Activated CD4-positive, alpha-beta T cell treated with anti-CD3 and anti-CD28 coated beads, Interleukin-10, Interleukin-2, amounts not matched to agents 100 ng/mL and 50 ng/mL, durations not matched to agents 16 hours and 8 hours (primary cell): ENCODE results near the gene HBE1.
"Not testable (repeated sequence)": the region's sequence is repeated elsewhere in the genome, so short reads cannot be mapped to it uniquely, and the experiment has no call there.

ENCODE experiments used
- DNase-seq: peaks from one replicate; pipeline ENCODE4 v3.0.0-alpha.2; 2020

The HBE1 gene

GRCh38 chr11:5269715-5270147, at the start of gene HBE1:
Gene HBE1 (minus strand): TSS chr11:5269945. CDS start chr11:5269890, 55 bp downstream.
- no peak for DNase-seq

DNA sequence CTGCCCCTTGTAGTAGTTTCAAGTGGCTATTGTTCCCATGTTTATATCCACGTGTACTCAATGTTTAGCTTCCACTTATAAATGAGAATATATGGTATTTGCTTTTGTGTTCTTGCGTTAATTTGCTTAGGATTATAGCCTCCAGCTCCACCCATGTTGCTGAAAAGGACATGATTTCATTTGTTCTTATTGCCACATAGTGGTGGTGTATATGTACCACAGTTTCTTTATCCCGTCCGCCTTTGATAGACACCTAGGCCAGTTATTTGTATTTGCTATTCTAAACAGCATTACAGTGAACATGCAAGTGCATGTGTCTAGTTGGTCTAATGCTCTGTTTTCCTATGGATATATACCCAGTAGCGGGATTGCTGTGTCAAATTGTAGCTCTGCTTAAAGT, 47.5 kb upstream of the HBE1 start:
- no peak for DNase-seq

DNA sequence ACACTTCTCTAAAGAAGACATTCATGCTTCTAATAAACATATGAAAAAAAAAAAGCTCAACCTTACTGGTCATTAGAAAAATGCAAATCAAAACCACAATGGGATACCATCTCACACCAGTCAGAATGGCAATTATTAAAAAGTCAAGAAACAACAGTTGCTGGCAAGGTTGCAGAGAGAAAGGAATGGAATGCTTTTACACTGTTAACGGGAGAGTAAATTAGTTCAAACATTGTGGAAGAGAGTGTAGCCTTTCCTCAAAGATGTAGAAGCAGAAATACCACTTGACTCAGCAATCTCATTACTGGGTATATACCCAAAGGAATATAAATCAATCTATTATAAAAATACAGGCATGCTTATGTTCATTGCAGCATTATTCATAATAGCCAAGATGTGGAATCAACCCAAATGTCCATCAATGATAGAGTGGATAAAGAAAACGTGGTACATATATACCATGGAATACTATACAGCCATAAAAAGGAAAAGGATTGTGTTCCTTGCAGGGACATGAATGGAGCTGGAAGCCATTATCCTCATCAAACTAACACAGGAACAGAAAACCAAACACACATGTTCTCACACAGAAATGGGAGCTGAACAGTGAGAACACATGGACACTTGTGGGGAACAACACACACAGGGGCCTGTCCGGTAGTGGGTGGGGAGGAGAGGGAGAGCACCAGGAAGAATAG, 43.7 kb upstream of the HBE1 start:
- DNase-seq = not testable (repeated sequence)

DNA sequence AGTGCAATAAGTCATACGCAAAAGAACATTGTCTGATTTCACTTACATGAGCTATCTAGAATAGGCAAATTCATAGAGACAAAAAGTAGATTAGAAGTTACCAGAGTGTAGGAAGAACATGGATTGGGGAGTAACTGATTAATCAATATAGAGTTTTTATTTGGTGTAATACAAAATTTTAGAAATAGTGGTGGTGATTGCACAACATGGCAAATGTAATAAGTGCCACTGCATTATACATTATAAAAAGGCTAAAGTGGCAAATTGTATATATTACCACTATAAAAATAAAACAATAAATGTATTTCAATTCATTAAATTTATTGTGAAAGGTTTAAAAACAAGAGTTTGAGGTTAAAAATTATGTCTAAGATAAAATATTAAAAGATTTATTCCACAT, 40.7 kb upstream of the HBE1 start:
- no peak for DNase-seq

DNA sequence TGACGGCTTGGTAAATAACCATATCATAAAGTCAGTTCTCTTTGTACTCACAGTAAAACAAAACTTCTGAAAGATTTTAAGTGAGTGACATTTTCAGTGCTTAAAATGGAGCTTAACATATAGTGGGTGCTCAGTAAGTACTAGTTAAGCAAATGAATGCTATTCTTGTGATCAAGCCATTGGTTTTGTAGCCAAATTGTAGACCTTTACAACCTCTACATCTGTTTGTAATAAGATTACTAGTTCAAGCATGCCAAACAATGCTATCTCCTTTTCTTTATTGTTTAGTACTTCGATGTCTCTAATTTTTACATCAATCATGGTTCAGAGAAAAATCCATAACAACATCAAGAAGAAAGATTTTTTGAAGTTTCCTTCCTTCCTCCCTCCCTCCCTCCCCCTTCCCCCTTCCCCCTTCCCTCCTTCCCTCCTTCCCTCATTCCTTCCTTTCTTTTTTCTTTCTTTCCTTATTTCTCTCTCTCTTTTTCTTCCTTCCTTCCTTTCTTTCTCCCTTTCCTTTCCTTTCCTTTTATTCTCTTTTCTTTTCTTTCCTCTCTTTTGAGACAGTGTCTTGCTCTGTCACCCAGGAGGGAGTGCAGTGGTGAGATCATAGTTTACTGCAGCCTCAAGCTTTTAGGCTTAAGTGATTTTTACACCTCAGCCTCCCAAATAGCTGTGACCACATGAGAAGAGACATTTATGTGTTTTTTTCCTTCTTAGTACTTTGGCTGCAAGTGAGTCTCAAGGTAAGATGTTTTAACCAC, 37.7 kb upstream of the HBE1 start:
- DNase-seq = no peak

DNA sequence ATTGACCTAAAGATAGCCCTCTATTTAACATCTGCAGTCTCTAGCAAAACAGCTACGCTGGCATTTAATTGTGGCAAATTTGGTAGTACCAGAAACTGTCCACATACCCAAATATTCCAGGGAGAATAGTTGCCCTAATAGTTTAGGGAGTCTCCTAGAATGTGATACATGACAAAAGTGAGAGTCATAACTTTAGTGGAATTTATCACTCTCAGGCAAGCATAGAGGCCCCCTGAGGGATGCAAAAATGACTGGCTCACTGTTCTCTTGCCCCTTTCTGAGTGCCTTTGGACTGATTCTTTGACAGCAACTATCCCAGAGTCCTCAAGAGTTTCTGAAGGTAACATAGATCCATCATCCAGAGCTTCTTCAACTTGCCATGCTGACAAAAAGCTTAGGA, 34.3 kb upstream of the HBE1 start:
- DNase-seq = no peak

DNA sequence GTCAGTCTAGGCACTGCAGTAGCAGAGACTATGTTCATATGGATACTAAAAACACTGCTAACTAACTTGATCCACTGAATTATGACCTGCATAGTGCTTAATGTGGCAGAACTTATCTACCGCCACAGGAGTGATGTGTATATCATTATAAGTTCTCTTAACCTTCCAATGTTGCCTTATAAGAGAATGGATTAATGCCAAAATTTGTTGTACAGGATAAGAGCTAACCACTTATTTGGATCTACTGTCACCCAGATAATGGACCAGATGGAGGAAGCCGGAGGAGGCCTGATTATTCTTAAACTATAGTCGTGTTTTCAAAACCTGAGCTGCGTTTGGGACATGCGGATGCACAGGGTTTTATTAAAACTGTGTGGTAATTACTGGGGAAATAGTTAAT, 33.9 kb upstream of the HBE1 start:
- DNase-seq = no peak

DNA sequence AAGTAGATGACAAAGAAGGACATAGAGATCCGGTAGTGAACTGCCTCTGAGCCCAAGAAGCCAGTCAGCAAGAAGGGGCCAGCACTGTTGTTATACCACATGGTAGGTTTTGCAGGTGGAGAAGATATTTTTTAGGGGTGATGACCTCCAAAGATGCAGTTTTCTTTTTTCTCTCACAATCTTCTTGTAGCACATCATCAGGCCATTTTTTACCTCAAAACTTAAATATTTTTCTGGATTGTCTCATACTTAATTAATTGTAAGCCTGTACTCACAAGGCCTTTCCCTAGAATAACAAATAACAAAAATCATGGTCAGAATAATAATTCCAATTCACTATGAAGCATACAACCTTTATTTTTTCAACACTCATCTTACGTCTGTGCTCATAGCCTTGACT, 32.1 kb upstream of the HBE1 start, which contains the start of gene OR51B4:
OR51B4 (minus strand) TSS at position 101 of the 400 bp plus-strand sequence; CDS start at position 101, 0 bp downstream.
- no peak for DNase-seq

DNA sequence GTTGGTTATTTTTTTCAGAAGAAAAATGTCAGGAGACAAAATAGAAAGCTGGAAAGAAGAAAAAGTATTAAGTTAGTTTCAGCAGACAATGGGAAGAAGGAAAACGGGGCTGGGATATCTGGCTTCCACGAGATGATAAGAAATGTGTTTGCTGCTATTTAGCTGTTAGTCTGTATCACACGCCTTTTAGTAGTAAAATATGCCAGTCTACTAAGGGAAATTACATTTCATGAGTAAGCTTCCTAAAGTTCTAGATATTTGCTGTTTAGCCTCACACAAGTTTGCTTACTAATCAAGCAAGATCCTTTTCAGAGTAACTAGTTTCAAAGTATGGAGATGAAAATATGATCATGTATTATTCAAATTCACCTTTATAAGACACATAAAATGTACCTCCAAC, 30.5 kb upstream of the HBE1 start:
- DNase-seq = no peak

DNA sequence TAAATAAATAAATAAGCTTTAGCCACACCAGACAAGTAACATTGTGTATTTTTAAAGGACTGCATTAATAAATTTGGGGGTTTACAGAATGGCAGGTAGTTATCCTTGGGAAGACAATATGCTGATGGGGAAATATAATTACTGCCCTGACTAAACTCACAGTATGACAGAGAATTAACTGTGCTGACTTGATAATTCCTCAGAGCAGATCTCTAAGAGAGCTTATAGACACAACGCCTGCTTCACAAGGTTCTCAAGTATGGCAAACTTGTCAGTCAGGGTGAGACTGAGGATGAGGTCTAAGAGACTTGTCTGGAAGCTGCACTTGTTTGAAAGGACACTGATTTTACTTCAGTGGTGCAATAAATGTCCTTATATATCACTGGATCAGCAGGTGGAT, 28.7 kb upstream of the HBE1 start:
- no peak for DNase-seq

DNA sequence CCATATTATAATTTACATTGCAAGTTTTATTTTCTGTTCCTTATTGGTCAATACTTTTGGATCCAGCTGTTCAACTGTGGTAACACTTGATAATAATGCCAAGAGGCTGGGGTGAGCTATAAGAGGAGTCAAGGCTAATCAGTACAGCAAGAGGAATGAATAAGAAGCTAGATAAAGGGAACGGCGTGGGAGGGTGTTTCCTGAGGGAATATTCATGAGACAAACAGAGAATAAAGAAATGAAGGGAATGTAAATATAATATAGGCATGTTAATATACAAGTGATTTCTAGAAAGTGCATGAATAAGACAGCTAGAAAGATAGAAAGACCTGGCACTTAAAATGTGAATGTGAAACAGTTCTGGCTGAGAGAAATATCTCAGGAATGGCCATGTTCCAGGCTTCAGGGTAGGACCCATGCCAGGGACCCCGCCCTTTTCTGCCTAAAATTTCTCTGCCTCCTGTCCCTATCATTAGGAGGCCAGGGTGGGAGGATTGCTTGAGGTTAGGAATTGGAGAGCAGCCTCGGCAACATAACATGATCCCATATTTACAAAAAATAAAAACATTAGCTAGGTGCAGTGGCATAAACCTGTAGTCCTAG, 28.1 kb upstream of the HBE1 start:
- no peak for DNase-seq

- DNase-seq = not testable (repeated sequence)
Observed at GRCh38 chr11:5294342-5294995, 24.7 kb upstream of the HBE1 start.

- DNase-seq = no peak
Observed at GRCh38 chr11:5293028-5293427, 23.3 kb upstream of the HBE1 start.

- DNase-seq = peak; percentile 43
Observed at GRCh38 chr11:5291207-5291838, 21.6 kb upstream of the HBE1 start.

DNA sequence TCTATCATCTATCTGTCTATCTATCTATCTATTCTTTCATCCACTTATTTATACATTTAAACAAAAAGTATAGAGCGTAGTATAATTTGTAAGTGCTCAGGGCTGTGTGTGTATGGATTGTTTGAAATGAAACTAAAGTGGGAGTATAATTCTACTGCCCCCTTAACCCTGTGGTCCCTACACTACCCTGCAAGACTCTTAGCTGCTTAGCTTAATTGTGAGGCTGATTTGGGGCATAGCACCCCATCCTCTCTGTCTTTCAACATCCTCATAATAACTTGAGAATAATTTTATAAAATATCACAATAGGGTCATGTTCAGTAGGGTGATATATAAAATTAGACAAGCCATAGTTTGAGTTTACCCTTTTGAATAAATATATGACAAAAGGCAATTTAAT, 20.4 kb upstream of the HBE1 start:
- DNase-seq = no peak

GRCh38 chr11:5289696-5290095, 20.0 kb upstream of the HBE1 start:
- no peak for DNase-seq

DNA sequence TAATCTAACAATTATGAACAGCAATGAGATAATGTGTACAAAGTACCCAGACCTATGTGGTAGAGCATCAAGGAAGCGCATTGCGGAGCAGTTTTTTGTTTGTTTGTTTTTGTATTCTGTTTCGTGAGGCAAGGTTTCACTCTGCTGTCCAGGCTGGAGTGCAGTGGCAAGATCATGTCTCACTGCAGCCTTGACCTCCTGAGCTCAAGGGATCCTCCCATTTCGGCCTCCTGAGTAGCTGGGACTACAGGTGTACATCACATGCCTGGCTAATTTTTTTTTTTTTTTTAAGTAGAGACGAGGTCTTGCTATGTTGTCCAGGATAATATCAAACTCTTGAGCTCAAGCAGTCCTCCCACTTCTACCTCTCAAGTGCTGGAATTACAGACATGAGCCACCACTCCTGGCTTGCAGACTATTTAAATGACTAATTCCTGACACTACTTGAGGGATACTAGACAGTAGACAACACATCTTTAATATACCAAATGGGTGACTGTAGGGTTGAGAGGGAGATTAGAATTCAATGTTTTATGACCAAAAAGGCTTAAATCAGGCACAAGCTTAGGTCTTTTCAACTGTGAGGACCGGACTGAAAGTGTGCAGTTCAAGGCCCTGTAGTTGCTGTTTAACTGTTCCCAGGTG, 19.3 kb upstream of the HBE1 start:
- DNase-seq = no peak

GRCh38 chr11:5288108-5288905, 18.6 kb upstream of the HBE1 start:
- DNase-seq = no peak

- no peak for DNase-seq
Observed at GRCh38 chr11:5286901-5287300, 17.2 kb upstream of the HBE1 start.

DNA sequence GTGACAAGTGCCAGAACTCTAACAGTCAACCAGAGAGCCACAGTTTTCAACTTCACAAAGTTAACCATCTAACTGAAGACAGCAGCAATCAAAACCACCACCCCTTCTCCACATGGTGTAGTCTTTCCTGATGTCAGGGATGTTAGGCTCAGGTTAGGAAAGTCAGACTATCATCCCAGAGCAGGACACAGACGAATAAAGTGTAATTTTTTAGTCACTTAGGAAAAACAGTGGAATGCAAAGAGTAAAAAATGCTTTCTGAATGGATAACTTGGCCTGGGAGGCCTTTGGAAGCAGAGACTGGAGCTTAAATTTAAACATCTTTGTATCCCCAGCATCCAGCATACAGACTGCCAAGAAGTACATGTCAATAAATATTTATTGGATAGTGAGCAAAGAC, 16.6 kb upstream of the HBE1 start:
- DNase-seq = no peak

GRCh38 chr11:5285703-5286340, 16.1 kb upstream of the HBE1 start:
- DNase-seq = peak; percentile 1
